Choroid plexus epithelial cell (primary cell): ENCODE data around the gene CELA2A.

ENCODE experiments used
- DNase-seq: peaks from one replicate; pipeline ENCODE4 v3.0.0-alpha.2; 2010; ENCODE audit warnings: low read depth
- H3K4me3 ChIP-seq: 2 replicates; pipeline ENCODE4 v1.5.1; 2011; ENCODE audit warnings: low read depth, mild to moderate bottlenecking, control low read depth, low read length, moderate library complexity
- TF ChIP-seq, protein P1 (sequence below): conservative IDR thresholded peaks from 2 replicates; pipeline ENCODE4 v1.5.1; 2011; ENCODE audit warnings: low read depth, mild to moderate bottlenecking, control low read depth, inconsistent platforms, low read length, moderate library complexity

CELA2A gene

DNA sequence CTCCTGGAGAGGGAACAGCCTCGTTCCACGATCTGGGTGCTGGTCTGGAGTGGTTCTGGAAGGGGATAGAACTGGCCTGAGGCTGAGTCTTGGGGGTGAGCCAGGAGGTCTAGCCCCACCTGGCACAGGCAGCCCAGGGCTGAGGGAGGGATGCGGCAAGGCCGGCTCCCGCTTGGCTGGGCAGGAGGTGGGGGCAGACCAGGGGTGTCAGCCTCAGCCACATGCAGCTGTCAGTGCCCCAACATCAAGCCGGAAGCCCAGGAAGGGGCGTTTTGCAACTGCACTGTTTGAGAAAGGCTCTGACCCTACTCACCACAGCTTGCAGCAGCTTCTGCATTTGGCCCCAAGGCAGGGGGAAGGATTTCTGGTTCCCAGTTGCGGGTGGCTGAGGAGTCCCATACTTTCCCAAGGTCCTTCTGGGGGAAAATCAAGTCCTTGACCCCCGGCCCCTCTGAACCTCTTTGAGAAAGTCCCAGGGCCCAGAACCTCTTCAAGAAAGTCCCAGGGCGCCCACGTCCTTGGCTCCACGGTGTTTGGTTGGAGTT lies 44.9 kb upstream of the CELA2A start:
- peak overlapping the region; percentile 71 for H3K4me3 ChIP-seq
- peak; percentile 57 for DNase-seq
- TF ChIP-seq, protein P1, sequence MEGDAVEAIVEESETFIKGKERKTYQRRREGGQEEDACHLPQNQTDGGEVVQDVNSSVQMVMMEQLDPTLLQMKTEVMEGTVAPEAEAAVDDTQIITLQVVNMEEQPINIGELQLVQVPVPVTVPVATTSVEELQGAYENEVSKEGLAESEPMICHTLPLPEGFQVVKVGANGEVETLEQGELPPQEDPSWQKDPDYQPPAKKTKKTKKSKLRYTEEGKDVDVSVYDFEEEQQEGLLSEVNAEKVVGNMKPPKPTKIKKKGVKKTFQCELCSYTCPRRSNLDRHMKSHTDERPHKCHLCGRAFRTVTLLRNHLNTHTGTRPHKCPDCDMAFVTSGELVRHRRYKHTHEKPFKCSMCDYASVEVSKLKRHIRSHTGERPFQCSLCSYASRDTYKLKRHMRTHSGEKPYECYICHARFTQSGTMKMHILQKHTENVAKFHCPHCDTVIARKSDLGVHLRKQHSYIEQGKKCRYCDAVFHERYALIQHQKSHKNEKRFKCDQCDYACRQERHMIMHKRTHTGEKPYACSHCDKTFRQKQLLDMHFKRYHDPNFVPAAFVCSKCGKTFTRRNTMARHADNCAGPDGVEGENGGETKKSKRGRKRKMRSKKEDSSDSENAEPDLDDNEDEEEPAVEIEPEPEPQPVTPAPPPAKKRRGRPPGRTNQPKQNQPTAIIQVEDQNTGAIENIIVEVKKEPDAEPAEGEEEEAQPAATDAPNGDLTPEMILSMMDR = no peak

DNA sequence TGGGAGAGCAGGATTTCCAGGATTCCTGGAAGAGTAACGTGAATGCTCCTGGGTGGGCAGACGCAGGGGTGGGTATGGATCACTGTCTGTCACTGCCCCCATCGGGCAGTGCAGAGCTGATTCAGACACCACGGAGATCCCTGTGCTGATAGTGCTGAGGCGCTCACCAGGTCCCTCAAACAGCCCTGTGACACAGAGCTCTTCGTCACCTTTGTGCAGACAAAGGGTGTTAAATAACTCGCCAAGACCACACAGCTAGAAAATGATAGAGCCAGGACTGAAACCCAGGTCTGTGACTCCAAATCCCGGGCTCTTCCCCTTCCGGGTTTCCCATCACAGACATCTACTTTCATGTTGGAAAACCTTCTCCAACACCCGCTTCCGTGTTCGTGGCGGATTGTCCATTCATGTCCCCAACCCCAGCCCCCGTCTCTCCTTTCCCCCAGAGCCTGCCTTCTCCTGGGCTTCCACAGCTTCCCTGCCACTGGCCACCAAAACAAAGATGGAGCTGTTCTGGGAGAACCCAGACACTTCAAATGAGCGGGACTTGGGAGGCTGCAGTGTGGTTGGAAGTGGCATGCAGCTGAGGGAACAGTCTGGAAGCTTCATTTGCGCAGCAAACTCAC lies 44.2 kb upstream of the CELA2A start:
- no peak for DNase-seq
- no peak overlapping the region for H3K4me3 ChIP-seq
- TF ChIP-seq, protein P1 = no peak

DNA sequence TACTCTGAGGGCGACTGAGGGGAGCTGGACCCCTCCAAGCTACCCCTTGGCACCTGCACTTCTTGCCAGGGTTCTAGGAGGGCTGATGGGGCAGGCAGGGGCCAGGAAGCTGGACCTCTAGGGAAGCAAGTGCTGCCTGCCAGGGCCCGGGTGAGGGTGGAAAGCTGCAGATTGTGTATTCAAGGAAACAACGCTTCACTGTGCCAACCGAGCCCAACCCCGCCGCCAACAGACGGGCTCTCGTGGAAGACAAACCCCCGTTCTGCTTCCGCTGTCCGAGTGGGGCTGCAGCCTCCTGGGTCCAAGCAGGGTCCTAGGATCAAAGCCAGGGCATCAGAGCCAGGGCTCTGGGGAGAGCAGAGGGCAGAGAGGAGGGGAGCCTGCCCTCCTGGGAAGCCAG lies 43.7 kb upstream of the CELA2A start:
- H3K4me3 ChIP-seq = no peak overlapping the region
- DNase-seq = no peak
- TF ChIP-seq, protein P1 = no peak

DNA sequence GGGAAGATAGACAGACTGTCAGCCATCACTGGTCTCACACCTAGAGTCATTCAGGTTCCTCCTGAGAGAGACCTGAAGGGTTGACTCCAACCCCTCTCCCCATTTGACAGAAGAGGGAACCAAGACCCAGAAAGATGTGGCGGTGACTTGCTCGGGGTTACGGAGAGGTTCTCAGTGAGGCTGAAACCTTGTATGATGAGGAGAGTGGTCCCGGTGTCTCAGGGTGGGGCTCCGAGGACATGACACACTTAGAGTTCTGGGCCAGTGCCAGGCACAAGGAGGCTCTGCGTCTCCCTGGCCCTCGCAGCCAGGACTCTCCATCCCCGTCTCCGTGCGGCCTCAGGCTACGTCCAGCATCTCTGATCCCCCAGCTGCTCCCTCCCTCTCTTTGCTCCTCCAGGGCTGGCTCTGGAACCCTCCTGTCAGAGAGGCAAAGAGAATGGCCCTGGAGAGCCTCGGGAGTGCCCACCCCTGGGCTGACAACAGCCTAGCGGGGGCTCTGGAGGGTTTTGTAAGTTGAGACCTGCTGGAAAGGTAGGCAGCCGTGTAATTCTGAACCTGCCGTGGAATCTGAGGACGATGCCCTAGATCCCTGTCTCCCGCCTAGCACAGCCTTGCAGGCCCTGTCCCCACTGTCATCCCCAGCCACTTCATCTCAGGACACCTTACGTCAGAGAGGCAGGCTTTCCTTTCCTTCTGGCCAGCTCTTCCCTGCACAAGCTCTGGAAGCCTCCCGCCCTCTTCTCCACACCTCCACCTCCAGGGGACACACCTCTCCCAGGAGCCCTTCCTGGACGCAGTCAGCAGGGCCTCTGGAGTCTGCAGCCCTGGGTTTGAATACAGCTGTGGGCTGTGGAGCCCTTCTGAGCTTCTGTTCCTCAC lies 42.7 kb upstream of the CELA2A start:
- DNase-seq = no peak
- TF ChIP-seq, protein P1 = no peak
- H3K4me3 ChIP-seq = no peak overlapping the region

DNA sequence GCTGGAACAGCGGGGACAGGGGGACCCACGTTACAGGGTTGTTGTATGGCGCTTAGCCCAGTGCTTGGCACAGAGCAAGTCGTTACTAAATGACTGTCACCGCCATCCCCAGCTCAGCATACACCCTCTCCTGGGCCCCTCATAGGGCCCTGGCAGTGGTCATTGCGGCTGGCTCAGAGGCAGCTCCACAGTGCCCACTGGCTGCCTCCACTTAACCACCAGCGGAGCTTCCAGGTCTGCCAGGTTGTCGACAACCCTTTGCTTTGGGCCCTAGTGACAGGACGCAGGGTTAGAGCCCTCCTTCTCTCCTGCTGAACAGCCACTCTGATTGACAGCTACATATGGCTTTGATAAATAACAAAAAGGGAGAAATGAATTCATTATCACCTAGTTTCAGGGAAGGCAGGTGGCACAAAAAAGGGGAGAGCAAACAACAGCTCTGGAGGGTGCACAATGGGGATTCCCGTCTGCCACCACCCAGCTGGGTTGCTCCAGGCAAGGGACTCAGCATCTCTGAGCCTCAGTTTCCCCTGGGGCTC lies 42.0 kb upstream of the CELA2A start:
- H3K4me3 ChIP-seq = no peak overlapping the region
- TF ChIP-seq, protein P1 = no peak
- no peak for DNase-seq

DNA sequence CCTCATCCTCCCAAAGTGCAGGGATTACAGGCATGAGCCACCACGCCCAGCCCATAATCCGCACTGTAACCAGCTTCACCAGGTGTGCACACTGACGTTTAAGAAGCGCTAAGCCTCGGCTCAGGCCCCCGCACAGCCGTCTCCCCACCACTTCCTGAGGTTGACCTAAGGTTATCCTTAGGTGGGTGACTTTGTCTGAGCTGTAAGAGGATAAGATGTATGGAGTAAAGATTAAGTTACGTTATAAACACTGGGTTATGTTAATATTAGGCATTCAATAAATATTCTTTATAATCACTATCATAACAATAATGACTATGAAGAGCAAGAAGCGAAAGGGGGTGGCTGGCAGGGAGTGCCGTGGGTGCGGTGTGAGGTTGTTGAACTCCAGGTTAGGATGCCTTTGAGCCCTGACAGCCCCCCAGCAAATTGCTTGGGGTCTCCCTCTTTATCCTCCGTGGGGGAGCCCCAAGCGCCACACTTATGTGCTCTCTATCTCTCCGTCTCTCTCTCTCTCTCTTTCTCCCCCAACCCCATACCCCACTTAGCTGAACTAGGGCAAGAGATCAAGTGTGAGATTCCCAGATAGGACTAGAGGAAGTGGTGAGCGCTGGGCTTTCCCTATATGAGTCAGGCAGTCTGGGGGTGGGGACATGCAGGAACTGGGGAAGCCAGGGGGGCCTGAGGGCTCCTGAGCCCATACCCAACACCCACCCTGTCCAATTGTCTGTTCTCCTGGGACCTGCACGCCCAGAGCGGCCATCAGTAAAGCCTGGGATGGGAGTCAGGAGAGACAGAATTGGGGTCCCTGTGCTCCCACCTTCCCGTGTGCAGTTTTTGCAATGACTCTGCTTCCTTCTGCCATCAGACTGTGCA lies 39.2 kb upstream of the CELA2A start:
- no peak overlapping the region for H3K4me3 ChIP-seq
- DNase-seq = peak; percentile 65

More for the DNA sequence above, 39.2 kb upstream of the CELA2A start:
- TF ChIP-seq, protein P1 = no peak
